SK-N-SH (cell line): ENCODE measurements around the gene TMEM115. TPM values are rescaled to one million over a fixed set of nuclear protein-coding genes. Genes with fewer than 3 reads are reported as not detected.

ENCODE experiments used
- CTCF ChIA-PET: fragments of 300-600, 350-600 bp; formaldehyde crosslinking; extraction: SDS; loops from one replicate; lab custom pipeline; 2021; lab: Yijun Ruan, JAX
- POLR2A ChIA-PET: fragments of 350-600 bp; sonication (Branson Sonifier 250); formaldehyde crosslinking; extraction: SDS; loops from one replicate; lab custom pipeline; 2020; ENCODE audit warnings: antibody characterized with exemption, inconsistent platforms; lab: Yijun Ruan, JAX
- DNase-seq: peaks from one replicate; pipeline ENCODE4 v3.0.0; 2012
- H2AFZ ChIP-seq: fragments of 200-600 bp; sonication (generic); 2 replicates; pipeline ENCODE4 v1.8.1; 2016; ENCODE audit warnings: antibody characterized with exemption, mild to moderate bottlenecking, low read depth
- H3F3A ChIP-seq: fragments of 200-600 bp; sonication (generic); replicated peaks from 2 replicates; pipeline ENCODE3; 2016; ENCODE audit warnings: antibody characterized with exemption, mild to moderate bottlenecking; ENCODE audit not compliant: insufficient read depth
- H3K27ac ChIP-seq, 2 experiments: fragments of 200-500 bp in 1 of 2; fragments of 200-600 bp in 1 of 2; sonication (Bioruptor generic) in 1 of 2; sonication (generic), shearing (Covaris generic) in 1 of 2; 2 replicates each; pipeline versions ENCODE4 v1.5.1 to v1.6.1; 2014 to 2016; ENCODE audit warnings: low read depth in 2 of 2, inconsistent platforms in 1 of 2, low read length in 1 of 2, mild to moderate bottlenecking in 1 of 2, mixed read lengths in 1 of 2
- H3K27me3 ChIP-seq: fragments of 200-600 bp; sonication (generic), shearing (Covaris generic); 2 replicates; pipeline ENCODE4 v1.6.1; 2016; ENCODE audit warnings: mixed run types; ENCODE audit not compliant: insufficient read depth
- H3K36me3 ChIP-seq, 2 experiments: fragments of 200-500 bp in 1 of 2; fragments of 200-600 bp in 1 of 2; sonication (Bioruptor generic) in 1 of 2; sonication (generic) in 1 of 2; replicated peaks in 1 of 2; 2 replicates each; pipeline versions ENCODE3 to v1.5.1; 2014 to 2016; ENCODE audit warnings: low read length in 1 of 2, mild to moderate bottlenecking in 1 of 2; ENCODE audit not compliant: insufficient read depth in 2 of 2, control insufficient read depth in 1 of 2
- H3K4me1 ChIP-seq, 2 experiments: fragments of 200-500 bp in 1 of 2; fragments of 200-600 bp in 1 of 2; sonication (Bioruptor generic) in 1 of 2; sonication (generic), shearing (Covaris generic) in 1 of 2; 2 replicates each; pipeline versions ENCODE4 v1.5.1 to v1.6.1; 2014 to 2016; ENCODE audit warnings: low read depth in 1 of 2, low read length in 1 of 2, mixed run types in 1 of 2; ENCODE audit not compliant: insufficient read depth in 2 of 2, control insufficient read depth in 1 of 2
- H3K4me2 ChIP-seq: fragments of 200-600 bp; sonication (generic), shearing (Covaris generic); 2 replicates; pipeline ENCODE4 v1.6.1; 2017; ENCODE audit warnings: mixed run types
- H3K4me3 ChIP-seq, 2 experiments: fragments of 200-500 bp in 1 of 2; fragments of 200-600 bp in 1 of 2; sonication (Bioruptor generic) in 1 of 2; sonication (generic), shearing (Covaris generic) in 1 of 2; 2 replicates each; pipeline versions ENCODE4 v1.5.1 to v1.8.1; 2014 to 2016; ENCODE audit warnings: low read depth in 2 of 2, inconsistent platforms in 1 of 2, low read length in 1 of 2, mild to moderate bottlenecking in 1 of 2, mixed read lengths in 1 of 2, moderate library complexity in 1 of 2
- H3K79me2 ChIP-seq: fragments of 200-600 bp; sonication (generic); 2 replicates; pipeline ENCODE4 v1.8.1; 2017; ENCODE audit warnings: mild to moderate bottlenecking; ENCODE audit not compliant: insufficient read depth
- H3K9ac ChIP-seq: fragments of 200-600 bp; sonication (generic); 2 replicates; pipeline ENCODE4 v1.6.1; 2017; ENCODE audit warnings: mixed run types
- H3K9me2 ChIP-seq: fragments of 200-600 bp; sonication (generic); 2 replicates; pipeline ENCODE4 v1.6.1; 2017; ENCODE audit warnings: mixed run types
- H3K9me3 ChIP-seq: fragments of 200-600 bp; sonication (generic); 2 replicates; pipeline ENCODE4 v1.6.1; 2017; ENCODE audit warnings: mixed run types, mild to moderate bottlenecking, moderate library complexity
- H4K20me1 ChIP-seq: fragments of 200-600 bp; sonication (generic); 2 replicates; pipeline ENCODE4 v1.6.1; 2017; ENCODE audit warnings: mild to moderate bottlenecking, mixed run types; ENCODE audit not compliant: insufficient read depth
- ELF1 ChIP-seq: IDR thresholded peaks from 2 replicates; pipeline ENCODE4 v1.4.0; 2012
- EP300 ChIP-seq, 2 experiments: IDR thresholded peaks; 2 replicates each; pipeline versions ENCODE4 v1.4.0 to v1.6.1; 2012; ENCODE audit warnings: borderline replicate concordance in 1 of 2, low read depth in 1 of 2, low read length in 1 of 2
- FOSL2 ChIP-seq: IDR thresholded peaks from 2 replicates; pipeline ENCODE4 v1.4.0; 2012; ENCODE audit warnings: low read depth, mild to moderate bottlenecking, moderate library complexity, borderline replicate concordance
- FOXJ3 ChIP-seq: sonication (generic); formaldehyde crosslinking; IDR thresholded peaks from 2 replicates; pipeline ENCODE4 v1.5.1; 2020; ENCODE audit warnings: mild to moderate bottlenecking, missing genetic modification reagents
- FOXM1 ChIP-seq: IDR thresholded peaks from 2 replicates; pipeline ENCODE4 v1.4.0; 2012; ENCODE audit warnings: low read depth, mild to moderate bottlenecking
- NRF1 ChIP-seq: IDR thresholded peaks from 2 replicates; pipeline ENCODE4 v1.6.1; 2012; ENCODE audit warnings: low read depth, mild to moderate bottlenecking, low read length
- POLR2AphosphoS5 ChIP-seq: IDR thresholded peaks from 2 replicates; pipeline ENCODE4 v1.6.1; 2012; ENCODE audit warnings: low read depth, low read length
- RFX5 ChIP-seq: IDR thresholded peaks from 2 replicates; pipeline ENCODE4 v1.6.1; 2012; ENCODE audit warnings: mild to moderate bottlenecking, improper control_type of control experiment, low read length
- SIN3A ChIP-seq: IDR thresholded peaks from 2 replicates; pipeline ENCODE4 v1.6.1; 2012; ENCODE audit warnings: low read depth, mild to moderate bottlenecking, low read length, moderate library complexity, borderline replicate concordance
- TCF12 ChIP-seq: IDR thresholded peaks from 2 replicates; pipeline ENCODE4 v1.4.0; 2012
- TEAD4 ChIP-seq: IDR thresholded peaks from 2 replicates; pipeline ENCODE4 v1.4.0; 2012; ENCODE audit warnings: mild to moderate bottlenecking, borderline replicate concordance; ENCODE audit not compliant: insufficient read depth
- WGBS: methylation state at CpG from one replicate; pipeline ENCODE4 v1.1.6; 2017; ENCODE audit warnings: low lambda C conversion rate; 5-methylcytosine and 5-hydroxymethylcytosine counted together
- polyA plus RNA-seq, 3 experiments: library from polyadenylated mRNA; depleted of rRNA; stranded (reverse); fragments of >200 nt; gene quantifications; 2 replicates each; pipeline ENCODE4 v1.2.3, GENCODE V29; 2012
- TF ChIP-seq, protein P1 (sequence below): IDR thresholded peaks from 2 replicates; pipeline ENCODE4 v1.4.0; 2012; ENCODE audit warnings: low read depth, borderline replicate concordance
- TF ChIP-seq, protein P2 (sequence below): IDR thresholded peaks from 2 replicates; pipeline ENCODE4; 2012
- TF ChIP-seq, protein P3 (sequence below): fragments of 200-600 bp; sonication (generic); IDR thresholded peaks from 2 replicates; pipeline ENCODE4 v1.6.1; 2017; ENCODE audit warnings: antibody characterized with exemption, mild to moderate bottlenecking, moderate library complexity

The TMEM115 gene
- polyA plus RNA-seq, 1 of the 3 experiments (the other 2 are of a cell fraction), result 47.8 TPM

DNA sequence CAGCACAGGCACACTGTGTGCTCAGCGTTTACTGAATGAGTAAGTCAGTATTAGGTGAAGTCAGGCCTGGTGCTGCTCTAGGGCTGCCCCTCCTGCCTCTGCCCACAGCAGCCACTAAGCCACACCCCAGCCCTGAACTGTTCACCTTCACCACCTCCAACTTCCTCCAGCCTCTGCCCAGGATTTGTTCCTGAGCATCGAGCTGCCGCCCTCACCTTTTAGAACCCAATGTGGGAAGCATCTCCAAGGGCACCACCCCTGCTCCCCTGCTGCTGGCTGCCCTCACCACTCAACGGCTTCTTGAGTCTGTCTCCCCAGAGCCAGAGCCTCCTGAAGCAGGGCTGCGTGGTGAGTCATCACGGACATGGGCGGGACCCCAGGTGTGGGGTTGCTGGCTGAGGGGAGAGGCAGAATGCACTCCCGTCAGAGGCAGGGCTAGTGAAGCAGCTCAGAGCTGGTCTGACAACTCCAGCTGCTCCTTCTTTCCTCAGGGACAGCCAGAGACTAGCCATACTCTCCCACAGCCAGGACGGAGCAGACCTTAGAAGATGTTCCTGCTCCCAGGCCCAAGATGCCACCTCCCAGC is 42.6 kb downstream of the TMEM115 start:
- 0 out of 2 replicates have a peak overlapping the region, but pooled peaks have one; percentile 11 for H3K4me2 ChIP-seq
- H3K9ac ChIP-seq, result no peak overlapping the region
- H3K36me3 ChIP-seq, result peaks cover 15 to 30% of the 10 kb centered on the region in 2 experiments
- no peaks in the 10 kb centered on the region for H3K27me3 ChIP-seq
- peaks cover 39% of the 10 kb centered on the region for H3K79me2 ChIP-seq
- ChIA-PET CTCF (interaction anchor here (1.4 to 5.9 kb wide), 2 partner anchors 10 to 15 kb away, joined by 4 to 45 read pairs; partner anchors contain the start of genes HYAL1, HYAL3 and NAA80), POLR2A (no interaction called here)
- H3K4me1 ChIP-seq, result peaks cover 0 to 29% of the 10 kb centered on the region in 2 experiments; a peak in 2 of 4 replicates
- peaks cover 9% of the 10 kb centered on the region for H3F3A ChIP-seq
- no peaks in the 10 kb centered on the region for H3K9me2 ChIP-seq
- no peak for TF ChIP-seq POLR2AphosphoS5
- TF ChIP-seq TEAD4, result no peak
- TF ChIP-seq, protein P1, sequence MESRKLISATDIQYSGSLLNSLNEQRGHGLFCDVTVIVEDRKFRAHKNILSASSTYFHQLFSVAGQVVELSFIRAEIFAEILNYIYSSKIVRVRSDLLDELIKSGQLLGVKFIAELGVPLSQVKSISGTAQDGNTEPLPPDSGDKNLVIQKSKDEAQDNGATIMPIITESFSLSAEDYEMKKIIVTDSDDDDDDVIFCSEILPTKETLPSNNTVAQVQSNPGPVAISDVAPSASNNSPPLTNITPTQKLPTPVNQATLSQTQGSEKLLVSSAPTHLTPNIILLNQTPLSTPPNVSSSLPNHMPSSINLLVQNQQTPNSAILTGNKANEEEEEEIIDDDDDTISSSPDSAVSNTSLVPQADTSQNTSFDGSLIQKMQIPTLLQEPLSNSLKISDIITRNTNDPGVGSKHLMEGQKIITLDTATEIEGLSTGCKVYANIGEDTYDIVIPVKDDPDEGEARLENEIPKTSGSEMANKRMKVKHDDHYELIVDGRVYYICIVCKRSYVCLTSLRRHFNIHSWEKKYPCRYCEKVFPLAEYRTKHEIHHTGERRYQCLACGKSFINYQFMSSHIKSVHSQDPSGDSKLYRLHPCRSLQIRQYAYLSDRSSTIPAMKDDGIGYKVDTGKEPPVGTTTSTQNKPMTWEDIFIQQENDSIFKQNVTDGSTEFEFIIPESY, result no peak
- TF ChIP-seq FOXM1, result no peak
- no peak for TF ChIP-seq FOSL2
- no peak for TF ChIP-seq NRF1
- TF ChIP-seq RFX5, result no peak
- TF ChIP-seq SIN3A, result no peak
- no peak for TF ChIP-seq ELF1
- TF ChIP-seq, protein P2, sequence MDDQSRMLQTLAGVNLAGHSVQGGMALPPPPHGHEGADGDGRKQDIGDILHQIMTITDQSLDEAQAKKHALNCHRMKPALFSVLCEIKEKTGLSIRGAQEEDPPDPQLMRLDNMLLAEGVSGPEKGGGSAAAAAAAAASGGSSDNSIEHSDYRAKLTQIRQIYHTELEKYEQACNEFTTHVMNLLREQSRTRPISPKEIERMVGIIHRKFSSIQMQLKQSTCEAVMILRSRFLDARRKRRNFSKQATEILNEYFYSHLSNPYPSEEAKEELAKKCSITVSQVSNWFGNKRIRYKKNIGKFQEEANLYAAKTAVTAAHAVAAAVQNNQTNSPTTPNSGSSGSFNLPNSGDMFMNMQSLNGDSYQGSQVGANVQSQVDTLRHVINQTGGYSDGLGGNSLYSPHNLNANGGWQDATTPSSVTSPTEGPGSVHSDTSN, result no peak
- no peak for TF ChIP-seq EP300 (IDR thresholded peaks at IDR 0.05; ENCODE audit: borderline replicate concordance in 1 of 2, low read depth in 1 of 2, low read length in 1 of 2)
- TF ChIP-seq, protein P3, sequence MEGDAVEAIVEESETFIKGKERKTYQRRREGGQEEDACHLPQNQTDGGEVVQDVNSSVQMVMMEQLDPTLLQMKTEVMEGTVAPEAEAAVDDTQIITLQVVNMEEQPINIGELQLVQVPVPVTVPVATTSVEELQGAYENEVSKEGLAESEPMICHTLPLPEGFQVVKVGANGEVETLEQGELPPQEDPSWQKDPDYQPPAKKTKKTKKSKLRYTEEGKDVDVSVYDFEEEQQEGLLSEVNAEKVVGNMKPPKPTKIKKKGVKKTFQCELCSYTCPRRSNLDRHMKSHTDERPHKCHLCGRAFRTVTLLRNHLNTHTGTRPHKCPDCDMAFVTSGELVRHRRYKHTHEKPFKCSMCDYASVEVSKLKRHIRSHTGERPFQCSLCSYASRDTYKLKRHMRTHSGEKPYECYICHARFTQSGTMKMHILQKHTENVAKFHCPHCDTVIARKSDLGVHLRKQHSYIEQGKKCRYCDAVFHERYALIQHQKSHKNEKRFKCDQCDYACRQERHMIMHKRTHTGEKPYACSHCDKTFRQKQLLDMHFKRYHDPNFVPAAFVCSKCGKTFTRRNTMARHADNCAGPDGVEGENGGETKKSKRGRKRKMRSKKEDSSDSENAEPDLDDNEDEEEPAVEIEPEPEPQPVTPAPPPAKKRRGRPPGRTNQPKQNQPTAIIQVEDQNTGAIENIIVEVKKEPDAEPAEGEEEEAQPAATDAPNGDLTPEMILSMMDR, result no peak
- no peak for TF ChIP-seq FOXJ3 (CRISPR knock-in tag)
- TF ChIP-seq TCF12, result no peak
- DNase-seq, result no peak
- no peak overlapping the region for H3K27ac ChIP-seq
- WGBS, result 64% methylated on average over 3 of the region's 9 CpGs
- H2AFZ ChIP-seq, result no peak overlapping the region
- no peak overlapping the region for H3K4me3 ChIP-seq
- no peaks in the 10 kb centered on the region for H3K9me3 ChIP-seq
- H4K20me1 ChIP-seq, result no peaks in the 10 kb centered on the region
